ENCODE data around the gene SLC2A11.
A peak's percentile ranks its signal among the peaks of the same experiment; 100 is the strongest.
"Not testable (repeated sequence)": the region's sequence is repeated elsewhere in the genome, so short reads cannot be mapped to it uniquely, and the experiment has no call there.

The SLC2A11 gene

DNA sequence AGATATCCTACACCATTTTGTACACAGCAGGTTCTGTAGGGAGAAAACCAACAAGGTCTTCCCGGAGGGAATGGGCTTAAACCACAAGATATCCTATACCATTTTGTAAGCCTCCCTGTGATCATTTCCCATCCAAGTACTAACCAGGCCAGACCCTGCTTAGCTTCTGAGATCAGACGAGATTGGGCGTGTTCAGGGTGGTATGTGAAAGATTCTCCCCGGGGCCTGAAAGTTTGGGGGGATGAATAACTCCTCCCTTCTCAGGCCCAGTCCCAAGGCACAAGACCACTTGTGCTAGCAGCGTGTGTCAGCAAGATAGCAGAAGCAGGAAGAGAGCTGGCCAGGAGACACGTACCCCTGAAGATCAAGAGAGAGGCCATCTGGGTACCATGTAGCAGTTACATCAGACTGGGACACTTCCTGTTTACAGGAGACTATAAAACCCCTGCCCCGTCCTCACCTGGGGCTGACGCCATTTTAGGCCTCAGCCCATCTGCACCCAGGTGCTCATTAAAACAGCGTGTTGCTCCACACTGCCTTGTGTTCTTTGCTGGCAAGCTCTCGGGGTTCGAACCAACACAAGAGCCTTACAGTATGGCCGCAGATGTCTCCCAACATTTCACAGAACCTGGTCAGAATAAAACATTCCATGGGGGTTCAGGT lies 53.8 kb downstream of the SLC2A11 start:
- peaks cover 7% of the 10 kb centered on the region for H3K9me3 ChIP-seq (ENCODE audit: control insufficient read depth, low read length)
- H3K27ac ChIP-seq (ENCODE audit: low read depth, low read length, severe bottlenecking) = no peak overlapping the region
- no peaks in the 10 kb centered on the region for H3K4me1 ChIP-seq (ENCODE audit: control insufficient read depth, insufficient read depth, low read length, poor library complexity, severe bottlenecking)
- H3K36me3 ChIP-seq (ENCODE audit: control insufficient read depth, insufficient read depth, low read length) = no peaks in the 10 kb centered on the region
- WGBS, 2 experiments (ENCODE audit: insufficient coverage in 2 of 2) = 94 to 97% methylated on average over 10 to 11 of the region's 12 CpGs
- no peak overlapping the region for H3K4me3 ChIP-seq (ENCODE audit: extremely low read depth, insufficient read depth, low read length, poor library complexity, severe bottlenecking)

DNA sequence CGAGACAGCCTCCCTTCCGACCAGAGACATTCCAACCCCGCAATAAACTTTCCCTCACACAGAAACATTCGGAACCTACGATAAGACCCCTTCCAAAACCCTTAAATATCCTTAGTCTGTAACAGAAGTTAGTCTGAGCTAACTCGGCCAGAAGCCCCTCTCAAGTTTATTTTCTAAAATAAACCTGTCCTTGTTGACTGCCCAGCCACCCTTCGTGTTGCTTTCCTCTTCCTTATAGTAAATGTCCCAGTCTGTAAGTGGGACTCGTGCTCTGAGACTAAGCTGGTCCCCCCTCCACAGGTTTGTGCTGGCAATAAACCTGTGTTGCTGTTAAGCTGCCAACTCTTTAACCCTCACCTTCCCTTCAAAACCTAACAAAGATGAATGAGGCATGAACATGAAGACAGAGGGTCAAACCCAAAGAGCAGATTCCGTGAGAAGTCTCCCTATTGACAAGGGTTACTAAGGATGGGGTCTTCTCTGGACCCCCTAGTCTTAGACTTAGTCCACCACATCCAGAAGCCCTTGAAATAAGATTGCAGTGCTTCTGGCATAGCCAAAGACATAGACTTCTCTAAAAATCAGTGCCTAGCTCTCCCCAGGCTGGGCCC lies 54.7 kb downstream of the SLC2A11 start:
- Histone ChIP-seq H3K36me3 (ENCODE audit: control insufficient read depth, insufficient read depth, low read length) (no peaks in the 10 kb centered on the region), H3K27ac (ENCODE audit: low read depth, low read length, severe bottlenecking) (no peak overlapping the region), H3K4me3 (ENCODE audit: extremely low read depth, insufficient read depth, low read length, poor library complexity, severe bottlenecking) (no peak overlapping the region), H3K9me3 (ENCODE audit: control insufficient read depth, low read length) (peaks cover 7% of the 10 kb centered on the region), H3K4me1 (ENCODE audit: control insufficient read depth, insufficient read depth, low read length, poor library complexity, severe bottlenecking) (no peaks in the 10 kb centered on the region)
- WGBS, 2 experiments (ENCODE audit: insufficient coverage in 2 of 2) = 95 to 97% methylated on average over 9 of the region's 9 CpGs

GRCh38 chr22:23913306-23913660 lies 55.6 kb downstream of the SLC2A11 start:
- peak overlapping the region; percentile 39 for H3K4me3 ChIP-seq (ENCODE audit: extremely low read depth, insufficient read depth, low read length, poor library complexity, severe bottlenecking)
- H3K4me1 ChIP-seq (ENCODE audit: control insufficient read depth, insufficient read depth, low read length, poor library complexity, severe bottlenecking) = no peaks in the 10 kb centered on the region
- H3K9me3 ChIP-seq (ENCODE audit: control insufficient read depth, low read length) = peaks cover 7% of the 10 kb centered on the region
- H3K36me3 ChIP-seq (ENCODE audit: control insufficient read depth, insufficient read depth, low read length) = no peaks in the 10 kb centered on the region
- 17 to 20% methylated on average over 1 of the region's 1 CpG for whole genome bisulfite sequencing, 2 experiments (ENCODE audit: insufficient coverage in 2 of 2)
- peak overlapping the region; percentile 74 for H3K27ac ChIP-seq (ENCODE audit: low read depth, low read length, severe bottlenecking)

- peak overlapping the region; percentile 39 for H3K4me3 ChIP-seq (ENCODE audit: extremely low read depth, insufficient read depth, low read length, poor library complexity, severe bottlenecking)
- no peaks in the 10 kb centered on the region for H3K36me3 ChIP-seq (ENCODE audit: control insufficient read depth, insufficient read depth, low read length)
- H3K9me3 ChIP-seq (ENCODE audit: control insufficient read depth, low read length) = peaks cover 7% of the 10 kb centered on the region
- H3K4me1 ChIP-seq (ENCODE audit: control insufficient read depth, insufficient read depth, low read length, poor library complexity, severe bottlenecking) = no peaks in the 10 kb centered on the region
- WGBS, 2 experiments (ENCODE audit: insufficient coverage in 2 of 2) = 9 to 15% methylated on average over 36 to 39 of the region's 44 CpGs
- H3K27ac ChIP-seq (ENCODE audit: low read depth, low read length, severe bottlenecking) = peak overlapping the region; percentile 74
Measured at GRCh38 chr22:23913661-23914353, 56.1 kb downstream of the SLC2A11 start.

- H3K27ac ChIP-seq (ENCODE audit: low read depth, low read length, severe bottlenecking) = no peak overlapping the region
- no peaks in the 10 kb centered on the region for H3K4me1 ChIP-seq (ENCODE audit: control insufficient read depth, insufficient read depth, low read length, poor library complexity, severe bottlenecking)
- H3K4me3 ChIP-seq (ENCODE audit: extremely low read depth, insufficient read depth, low read length, poor library complexity, severe bottlenecking) = no peak overlapping the region
- WGBS, 2 experiments (ENCODE audit: insufficient coverage in 2 of 2) = 100% methylated on average over 1 of the region's 3 CpGs
- peaks cover 7% of the 10 kb centered on the region for H3K36me3 ChIP-seq (ENCODE audit: control insufficient read depth, insufficient read depth, low read length)
- H3K9me3 ChIP-seq (ENCODE audit: control insufficient read depth, low read length) = peaks cover 7% of the 10 kb centered on the region
Measured at GRCh38 chr22:23915290-23915689, 57.6 kb downstream of the SLC2A11 start.

DNA sequence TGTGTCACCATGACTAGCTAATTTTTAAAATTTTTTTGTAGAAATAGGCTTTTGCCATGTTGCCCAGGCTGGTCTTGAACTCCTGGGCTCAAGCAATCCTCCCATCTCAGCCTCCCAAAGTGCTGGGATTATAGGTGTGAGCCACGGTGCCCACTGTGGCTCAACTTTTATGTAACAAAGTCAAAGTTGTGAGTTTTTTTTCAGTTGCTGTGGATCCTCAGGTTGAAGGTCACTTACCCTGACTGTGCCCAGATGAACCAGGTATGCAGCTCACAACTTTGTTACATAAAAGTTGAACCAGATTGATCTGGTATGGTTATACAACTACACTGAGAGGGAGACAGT lies 62.6 kb downstream of the SLC2A11 start:
- not testable (repeated sequence) for H3K4me1 ChIP-seq (ENCODE audit: control insufficient read depth, insufficient read depth, low read length, poor library complexity, severe bottlenecking); H3K4me3 ChIP-seq (ENCODE audit: extremely low read depth, insufficient read depth, low read length, poor library complexity, severe bottlenecking); H3K9me3 ChIP-seq (ENCODE audit: control insufficient read depth, low read length); H3K27ac ChIP-seq (ENCODE audit: low read depth, low read length, severe bottlenecking)
- whole genome bisulfite sequencing, 2 experiments (ENCODE audit: insufficient coverage in 2 of 2) = 83 to 100% methylated on average over 1 of the region's 1 CpG
- H3K36me3 ChIP-seq (ENCODE audit: control insufficient read depth, insufficient read depth, low read length) = peaks cover 19% of the 10 kb centered on the region

DNA sequence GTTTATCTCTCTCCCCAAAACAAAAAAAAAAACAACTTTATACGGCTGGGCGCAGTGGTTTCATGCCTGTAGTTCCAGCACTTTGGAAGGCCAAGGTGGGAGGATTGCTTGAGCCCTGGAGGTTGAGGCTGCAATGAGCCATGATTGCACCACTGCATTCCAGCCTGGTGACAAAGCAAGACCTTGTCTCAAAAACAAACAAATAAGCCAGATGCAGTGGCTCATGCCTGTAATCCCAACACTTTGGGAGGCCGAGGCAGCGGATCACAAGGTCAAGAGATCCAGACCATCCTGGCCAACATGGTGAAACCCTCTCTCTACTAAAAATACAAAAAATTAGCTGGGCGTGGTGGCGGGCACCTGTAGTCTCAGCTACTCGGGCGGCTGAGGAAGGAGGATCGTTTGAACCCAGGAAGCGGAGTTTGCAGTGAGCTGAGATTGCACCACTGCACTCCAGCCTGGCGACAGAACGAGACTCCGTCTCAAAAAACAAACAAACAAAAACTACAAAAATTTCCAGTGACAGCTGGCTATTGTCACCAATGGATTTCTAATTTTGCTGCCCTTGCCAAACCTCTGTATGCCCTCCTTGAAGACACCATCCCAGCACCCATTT lies 64.0 kb downstream of the SLC2A11 start:
- H3K9me3 ChIP-seq (ENCODE audit: control insufficient read depth, low read length) = peaks cover 12% of the 10 kb centered on the region
- not testable (repeated sequence) for H3K4me1 ChIP-seq (ENCODE audit: control insufficient read depth, insufficient read depth, low read length, poor library complexity, severe bottlenecking); H3K4me3 ChIP-seq (ENCODE audit: extremely low read depth, insufficient read depth, low read length, poor library complexity, severe bottlenecking); H3K27ac ChIP-seq (ENCODE audit: low read depth, low read length, severe bottlenecking)
- H3K36me3 ChIP-seq (ENCODE audit: control insufficient read depth, insufficient read depth, low read length) = peaks cover 33% of the 10 kb centered on the region
- 90 to 99% methylated on average over 11 to 13 of the region's 13 CpGs for WGBS, 2 experiments (ENCODE audit: insufficient coverage in 2 of 2)

GRCh38 chr22:23922921-23923320 lies 65.2 kb downstream of the SLC2A11 start:
- Histone ChIP-seq H3K4me1 (ENCODE audit: control insufficient read depth, insufficient read depth, low read length, poor library complexity, severe bottlenecking) (peaks cover 4% of the 10 kb centered on the region), H3K27ac (ENCODE audit: low read depth, low read length, severe bottlenecking) (no peak overlapping the region), H3K36me3 (ENCODE audit: control insufficient read depth, insufficient read depth, low read length) (peaks cover 39% of the 10 kb centered on the region), H3K4me3 (ENCODE audit: extremely low read depth, insufficient read depth, low read length, poor library complexity, severe bottlenecking) (no peak overlapping the region), H3K9me3 (ENCODE audit: control insufficient read depth, low read length) (peaks cover 12% of the 10 kb centered on the region)
- WGBS, 2 experiments (ENCODE audit: insufficient coverage in 2 of 2) = 95% methylated on average over 2 of the region's 2 CpGs; no CpG with 5 or more reads in 1 of the 2 experiments

DNA sequence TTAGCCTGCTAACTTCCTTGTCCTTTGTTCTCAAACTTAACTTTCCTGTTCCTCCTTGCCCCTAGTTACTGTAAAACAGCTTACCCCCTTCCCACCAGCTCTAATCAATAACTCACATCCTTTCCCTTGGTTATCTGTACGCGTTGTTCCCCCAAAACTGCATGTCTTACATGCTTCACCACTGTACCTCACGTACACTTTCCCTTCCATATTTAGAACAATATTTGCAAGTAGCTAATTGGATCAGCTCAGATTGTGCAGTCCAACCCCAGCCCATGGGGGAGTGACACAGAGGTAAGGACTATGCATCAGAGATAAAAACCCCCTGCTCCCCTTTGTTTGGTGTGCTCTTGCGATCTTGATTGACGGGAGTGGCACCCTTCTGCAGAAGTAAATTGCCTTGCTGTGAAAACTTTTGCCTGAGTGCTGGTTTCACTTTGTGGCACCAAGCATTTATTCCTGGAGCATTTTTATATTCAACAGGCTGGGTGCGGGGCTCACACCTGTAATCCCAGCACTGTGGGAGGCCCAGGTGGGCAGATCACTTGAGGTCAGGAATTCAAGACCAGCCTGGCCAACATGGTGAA lies 67.4 kb downstream of the SLC2A11 start:
- Histone ChIP-seq H3K4me1 (ENCODE audit: control insufficient read depth, insufficient read depth, low read length, poor library complexity, severe bottlenecking) (peaks cover 4% of the 10 kb centered on the region), H3K27ac (ENCODE audit: low read depth, low read length, severe bottlenecking) (no peak overlapping the region), H3K4me3 (ENCODE audit: extremely low read depth, insufficient read depth, low read length, poor library complexity, severe bottlenecking) (no peak overlapping the region), H3K9me3 (ENCODE audit: control insufficient read depth, low read length) (peaks cover 12% of the 10 kb centered on the region), H3K36me3 (ENCODE audit: control insufficient read depth, insufficient read depth, low read length) (peaks cover 42% of the 10 kb centered on the region)
- 90 to 92% methylated on average over 3 to 5 of the region's 6 CpGs for WGBS, 2 experiments (ENCODE audit: insufficient coverage in 2 of 2)

- 70 to 78% methylated on average over 9 of the region's 14 CpGs for WGBS, 2 experiments (ENCODE audit: insufficient coverage in 2 of 2)
- H3K27ac ChIP-seq (ENCODE audit: low read depth, low read length, severe bottlenecking) = no peak overlapping the region
- H3K4me1 ChIP-seq (ENCODE audit: control insufficient read depth, insufficient read depth, low read length, poor library complexity, severe bottlenecking) = peaks cover under 1% of the 10 kb centered on the region
- H3K36me3 ChIP-seq (ENCODE audit: control insufficient read depth, insufficient read depth, low read length) = peaks cover 41% of the 10 kb centered on the region
- peaks cover 18% of the 10 kb centered on the region for H3K9me3 ChIP-seq (ENCODE audit: control insufficient read depth, low read length)
- H3K4me3 ChIP-seq (ENCODE audit: extremely low read depth, insufficient read depth, low read length, poor library complexity, severe bottlenecking) = no peak overlapping the region
Measured at GRCh38 chr22:23926561-23926960, 68.9 kb downstream of the SLC2A11 start.

All from mesodermal cell (in vitro differentiated cells).